HG02588 (cell line): ENCODE data around the gene OR10AD1.
"Not testable (repeated sequence)": the region's sequence is repeated elsewhere in the genome, so short reads cannot be mapped to it uniquely, and the experiment has no call there.

Experiments used
- ATAC-seq: cut with Tn5 transposase; IDR thresholded peaks from one replicate; pipeline ENCODE4 v1.9.1; 2021; ENCODE audit warnings: mild to moderate bottlenecking, moderate library complexity; ENCODE audit not compliant: unreplicated experiment

Gene OR10AD1

GRCh38 chr12:48203192-48203591 lies at the start of gene OR10AD1:
Gene OR10AD1, minus strand, starts transcription at chr12:48203292. Its CDS starts 0 bp downstream, at chr12:48203292.
- no peak for ATAC-seq

GRCh38 chr12:48247181-48247966 lies 44.3 kb upstream of the OR10AD1 start:
- no peak for ATAC-seq

GRCh38 chr12:48237162-48237561 lies 34.1 kb upstream of the OR10AD1 start:
- ATAC-seq, result no peak

GRCh38 chr12:48235796-48236333 lies 32.8 kb upstream of the OR10AD1 start:
- no peak for ATAC-seq

- not testable (repeated sequence) for ATAC-seq
Observed at GRCh38 chr12:48231169-48231958, 28.3 kb upstream of the OR10AD1 start.

- ATAC-seq, result not testable (repeated sequence)
Observed at GRCh38 chr12:48224533-48224932, 21.4 kb upstream of the OR10AD1 start.

- no peak for ATAC-seq
Observed at GRCh38 chr12:48221645-48222044, 18.6 kb upstream of the OR10AD1 start.

GRCh38 chr12:48220701-48221100 lies 17.6 kb upstream of the OR10AD1 start:
- ATAC-seq, result no peak

- no peak for ATAC-seq
Observed at GRCh38 chr12:48219631-48220030, 16.5 kb upstream of the OR10AD1 start.

- no peak for ATAC-seq
Observed at GRCh38 chr12:48216785-48217184, 13.7 kb upstream of the OR10AD1 start.

GRCh38 chr12:48209495-48209894 lies 6.4 kb upstream of the OR10AD1 start:
- not testable (repeated sequence) for ATAC-seq

GRCh38 chr12:48202766-48203165 lies 326 bp downstream of the OR10AD1 start:
- no peak for ATAC-seq

GRCh38 chr12:48201516-48201915 lies 1.6 kb downstream of the OR10AD1 start:
- no peak for ATAC-seq

- ATAC-seq, result no peak
Observed at GRCh38 chr12:48201091-48201490, 2.0 kb downstream of the OR10AD1 start.

- ATAC-seq, result no peak
Observed at GRCh38 chr12:48199774-48200221, 3.3 kb downstream of the OR10AD1 start.

GRCh38 chr12:48198985-48199384 lies 4.1 kb downstream of the OR10AD1 start:
- ATAC-seq, result no peak

GRCh38 chr12:48198672-48198971 lies 4.5 kb downstream of the OR10AD1 start:
- peak; percentile 9 for ATAC-seq

- peak; percentile 100 for ATAC-seq
Observed at GRCh38 chr12:48197971-48198671, 5.0 kb downstream of the OR10AD1 start.

GRCh38 chr12:48197549-48197970 lies 5.5 kb downstream of the OR10AD1 start:
- ATAC-seq, result no peak

GRCh38 chr12:48194799-48195201 lies 8.3 kb downstream of the OR10AD1 start:
- ATAC-seq, result no peak

- ATAC-seq, result no peak
Observed at GRCh38 chr12:48193623-48194022, 9.5 kb downstream of the OR10AD1 start.
